SU-DHL-6 (cell line): ENCODE data around the gene HLA-C.

ENCODE experiments used
- CTCF ChIP-seq: fragments of 200-600 bp; sonication (generic); IDR thresholded peaks from one replicate; pipeline ENCODE4 v1.5.1; 2017; ENCODE audit warnings: antibody characterized with exemption, mild to moderate bottlenecking, low read length, moderate library complexity; ENCODE audit not compliant: insufficient read depth, poor library complexity, severe bottlenecking
- EZH2phosphoT487 ChIP-seq: fragments of 200-600 bp; sonication (generic), shearing (Covaris generic); conservative IDR thresholded peaks from 2 replicates; pipeline ENCODE4 v1.6.1; 2018; ENCODE audit warnings: mild to moderate bottlenecking, antibody characterized with exemption, low read length, moderate library complexity, mixed read lengths

- TF ChIP-seq CTCF: no peak
- no peak for TF ChIP-seq EZH2phosphoT487
These were observed 4.1 kb downstream of the HLA-C start for GRCh38 chr6:31267651-31268368.
